Endothelial cell of umbilical vein (primary cell): ENCODE results near the gene ETF1. TPM values are rescaled to one million over a fixed set of nuclear protein-coding genes. Genes with fewer than 3 reads are reported as not detected.

Experiments used
- BruUV-seq: library from RNA; stranded (reverse); fragments of 400-500 nt; replicated peaks from 2 replicates; lab custom pipeline; 2021; lab: Mats Ljungman, UMichigan
- CTCF ChIA-PET: fragments of 300-600, 350-600 bp; sonication (Branson Sonifier 250); formaldehyde crosslinking; loops from one replicate; lab custom pipeline; 2021; ENCODE audit warnings: antibody characterized with exemption, inconsistent platforms; lab: Charles Lee
- POLR2A ChIA-PET: fragments of 300-600, 350-600 bp; sonication (Branson Sonifier 250); formaldehyde crosslinking; loops from one replicate; lab custom pipeline; 2021; ENCODE audit warnings: antibody characterized with exemption, inconsistent platforms; lab: Charles Lee
- DNase-seq: peaks from one replicate; pipeline ENCODE4 v3.0.0-alpha.2; 2011; ENCODE audit warnings: low read depth, low spot score
- FAIRE-seq: peaks from 2 replicates; lab custom pipeline; 2011; peaks lifted over from hg19 to GRCh38; lab: Jason Lieb, UNC
- H2AFZ ChIP-seq: 2 replicates; pipeline ENCODE4 v1.6.0; 2012; ENCODE audit warnings: low read depth, low read length, control low read depth, inconsistent platforms
- H3K27ac ChIP-seq: 2 replicates; pipeline ENCODE4 v1.5.1; 2011; ENCODE audit warnings: low read depth, mild to moderate bottlenecking, control low read depth, low read length, moderate library complexity; ENCODE audit not compliant: insufficient read depth
- H3K27me3 ChIP-seq, 2 experiments: 2 replicates each; pipeline versions ENCODE4 v1.6.0 to v1.6.1; 2011; ENCODE audit warnings: low read length in 2 of 2, mixed read lengths in 1 of 2; ENCODE audit not compliant: control insufficient read depth in 2 of 2, insufficient read depth in 2 of 2
- H3K36me3 ChIP-seq, 2 experiments: 2 replicates in 1 of 2; 3 replicates in 1 of 2; pipeline ENCODE4 v1.5.1; 2011; ENCODE audit warnings: low read length in 2 of 2, mild to moderate bottlenecking in 1 of 2, moderate library complexity in 1 of 2; ENCODE audit not compliant: control insufficient read depth in 2 of 2, insufficient read depth in 2 of 2; ENCODE audit errors: extremely low read depth in 1 of 2
- H3K4me1 ChIP-seq: 3 replicates; pipeline ENCODE4 v1.5.1; 2011; ENCODE audit warnings: mild to moderate bottlenecking, low read length; ENCODE audit not compliant: control insufficient read depth, insufficient read depth; ENCODE audit errors: extremely low read depth
- H3K4me2 ChIP-seq: 2 replicates; pipeline ENCODE4 v1.6.1; 2011; ENCODE audit warnings: low read length, control low read depth, mixed read lengths; ENCODE audit not compliant: insufficient read depth
- H3K4me3 ChIP-seq, 3 experiments: fragments of 200-600 bp in 1 of 3; sonication (generic), shearing (Covaris generic) in 1 of 3; replicated peaks in 1 of 3; 2 replicates each; pipeline ENCODE4 v1.5.1; 2011 to 2016; ENCODE audit warnings: control low read depth in 3 of 3, low read length in 3 of 3, mild to moderate bottlenecking in 2 of 3, inconsistent platforms in 1 of 3, low read depth in 1 of 3, moderate library complexity in 1 of 3; ENCODE audit not compliant: insufficient read depth in 1 of 3
- H3K79me2 ChIP-seq: 2 replicates; pipeline ENCODE4 v1.6.0; 2012; ENCODE audit warnings: low read length, inconsistent platforms; ENCODE audit not compliant: control insufficient read depth, insufficient read depth
- H3K9ac ChIP-seq: replicated peaks from 2 replicates; pipeline ENCODE3; 2011; ENCODE audit warnings: low read length, control low read depth; ENCODE audit not compliant: insufficient read depth; ENCODE audit errors: extremely low read depth
- H3K9me1 ChIP-seq: replicated peaks from 3 replicates; pipeline ENCODE4 v1.6.0; 2011; ENCODE audit warnings: mild to moderate bottlenecking, low read length; ENCODE audit not compliant: control insufficient read depth, insufficient read depth; ENCODE audit errors: extremely low read depth
- H3K9me3 ChIP-seq: replicated peaks from 2 replicates; pipeline ENCODE4 v1.5.1; 2012; ENCODE audit warnings: low read length, inconsistent platforms; ENCODE audit not compliant: control insufficient read depth, insufficient read depth
- H4K20me1 ChIP-seq: replicated peaks from 2 replicates; pipeline ENCODE3; 2011; ENCODE audit warnings: mild to moderate bottlenecking, low read length; ENCODE audit not compliant: control insufficient read depth, insufficient read depth; ENCODE audit errors: extremely low read depth
- CTCF ChIP-seq, 2 donors: IDR thresholded peaks; 1 replicate in 1 of 2; 2 replicates in 1 of 2; pipeline ENCODE4 v1.5.1; 2011; ENCODE audit warnings: low read length in 2 of 2, mild to moderate bottlenecking in 2 of 2, moderate library complexity in 2 of 2, control low read depth in 1 of 2, inconsistent platforms in 1 of 2, low read depth in 1 of 2; ENCODE audit not compliant: insufficient read depth in 1 of 2; ENCODE audit errors: extremely low read depth in 1 of 2
- EZH2 ChIP-seq: IDR thresholded peaks from 2 replicates; pipeline ENCODE4 v1.6.1; 2012; ENCODE audit warnings: borderline replicate concordance, low read depth, mild to moderate bottlenecking, moderate library complexity, low read length, inconsistent platforms; ENCODE audit not compliant: severe bottlenecking
- FOS ChIP-seq: IDR thresholded peaks from 2 replicates; pipeline ENCODE4 v1.6.1; 2011; ENCODE audit warnings: mild to moderate bottlenecking, low read length, moderate library complexity, borderline replicate concordance; ENCODE audit not compliant: insufficient read depth
- GATA2 ChIP-seq: IDR thresholded peaks from 2 replicates; pipeline ENCODE4 v1.7.0; 2011; ENCODE audit warnings: low read depth, mild to moderate bottlenecking, moderate library complexity, mixed read lengths, low read length; ENCODE audit not compliant: insufficient read length, insufficient read depth
- JUN ChIP-seq: IDR thresholded peaks from 2 replicates; pipeline ENCODE4 v1.6.1; 2011; ENCODE audit warnings: borderline replicate concordance, low read depth; ENCODE audit not compliant: insufficient read length, insufficient read depth
- MAX ChIP-seq: IDR thresholded peaks from 2 replicates; pipeline ENCODE4 v1.6.1; 2011; ENCODE audit not compliant: insufficient read depth, insufficient read length
- MYC ChIP-seq: IDR thresholded peaks from one replicate; pipeline ENCODE4 v1.6.1; 2011; ENCODE audit warnings: mild to moderate bottlenecking, low read depth, low read length
- POLR2AphosphoS5 ChIP-seq: IDR thresholded peaks from 2 replicates; pipeline ENCODE4 v1.6.1; 2012; ENCODE audit warnings: low read depth, mild to moderate bottlenecking, control low read depth, low read length, moderate library complexity; ENCODE audit not compliant: insufficient read depth
- dilution Hi-C: fragments of 300-500 bp; cut with MboI; formaldehyde crosslinking; loops from one replicate; pipeline ENCODE4 v1.15.0; 2019; ENCODE audit warnings: low sequenced_read_pairs; ENCODE audit not compliant: extremely low pct_ligation_motif_present
- intact Hi-C: fragments of 100-400 bp; cut with micrococcal nuclease; formaldehyde crosslinking; loops from one replicate; pipeline ENCODE4 v1.10.0; 2022
- polyA plus RNA-seq, 4 experiments: library from polyadenylated mRNA; depleted of rRNA in 3 of 4; stranded (reverse) in 3 of 4; unstranded in 1 of 4; fragments of >200 nt; gene quantifications; 2 replicates each; pipeline versions ENCODE4 v1.2.1 to v1.2.3, GENCODE V29; 2011 to 2012; ENCODE audit warnings: missing spikeins in 1 of 4
- total RNA-seq: library from RNA; stranded (reverse); gene quantifications from 2 replicates; pipeline ENCODE4 v1.2.3, GENCODE V29; 2021

Gene ETF1
- total and polyA plus RNA-seq, 2 donors (not counting 3 experiments of a cell fraction or from before 2014, with no cell fraction given), result 32.9 to 114 TPM

GRCh38 chr5:138579517-138579863, 36.5 kb upstream of the ETF1 start:
- Histone ChIP-seq H3K9me3 (no peaks in the 10 kb centered on the region), H4K20me1 (no peaks in the 10 kb centered on the region), H3K4me1 (no peaks in the 10 kb centered on the region), H3K4me2 (no peak overlapping the region), H3K79me2 (peaks cover 7% of the 10 kb centered on the region), H3K9ac (no peak overlapping the region), H2AFZ (peak overlapping the region; percentile 60), H3K27me3 (peaks cover 0 to 5% of the 10 kb centered on the region in 2 experiments), H3K36me3 (no peaks in the 10 kb centered on the region), H3K9me1 (no peaks in the 10 kb centered on the region), H3K4me3 (no peak overlapping the region), H3K27ac (no peak overlapping the region)
- dilution Hi-C loops, result no loop called here
- BruUV-seq, result no TSS peak
- POLR2A ChIA-PET, result interaction anchor here (0.6 kb wide), 1 partner anchor 377 kb away, joined by 4 read pairs; no protein-coding TSS in a partner anchor
- intact Hi-C loops, result loop anchor here (1.0 to 5.0 kb wide), 6 partner anchors 31 to 813 kb away; partner anchors contain the start of genes CTNNA1 and SIL1
- TF ChIP-seq GATA2 (no peak), FOS (no peak), CTCF (IDR thresholded peaks at IDR 0.05; ENCODE audit: extremely low read depth in 1 of 2, insufficient read depth in 1 of 2, low read depth in 1 of 2, low read length in 2 of 2) (no peak), JUN (no peak), MAX (no peak), POLR2AphosphoS5 (no peak), EZH2 (no peak), MYC (no peak)
- DNase-seq (no peak), FAIRE-seq (no peak)
- CTCF ChIA-PET, result interaction anchor here (0.5 to 2.8 kb wide), 55 partner anchors 9 to 762 kb away, joined by 3 to 59 read pairs (median 4); partner anchors contain the start of genes MATR3, PAIP2 and SIL1
